GM12864 (cell line): ENCODE measurements around the gene ADARB1.

ENCODE experiments used
- DNase-seq: peaks from one replicate; pipeline ENCODE4 v3.0.0-alpha.2; 2011; ENCODE audit warnings: low read depth
- H3K4me3 ChIP-seq: 2 replicates; pipeline ENCODE4 v1.5.1; 2011; ENCODE audit warnings: mild to moderate bottlenecking, low read depth, low read length, control low read depth
- TF ChIP-seq, protein P1 (sequence below): IDR thresholded peaks from 2 replicates; pipeline ENCODE4 v1.5.1; 2011; ENCODE audit warnings: low read depth, mild to moderate bottlenecking, moderate library complexity, low read length, control low read depth, inconsistent platforms; ENCODE audit errors: missing control alignments

Gene ADARB1

GRCh38 chr21:45234965-45235364 lies 160.6 kb downstream of the ADARB1 start:
- no peak overlapping the region for H3K4me3 ChIP-seq
- DNase-seq = no peak
- TF ChIP-seq, protein P1, sequence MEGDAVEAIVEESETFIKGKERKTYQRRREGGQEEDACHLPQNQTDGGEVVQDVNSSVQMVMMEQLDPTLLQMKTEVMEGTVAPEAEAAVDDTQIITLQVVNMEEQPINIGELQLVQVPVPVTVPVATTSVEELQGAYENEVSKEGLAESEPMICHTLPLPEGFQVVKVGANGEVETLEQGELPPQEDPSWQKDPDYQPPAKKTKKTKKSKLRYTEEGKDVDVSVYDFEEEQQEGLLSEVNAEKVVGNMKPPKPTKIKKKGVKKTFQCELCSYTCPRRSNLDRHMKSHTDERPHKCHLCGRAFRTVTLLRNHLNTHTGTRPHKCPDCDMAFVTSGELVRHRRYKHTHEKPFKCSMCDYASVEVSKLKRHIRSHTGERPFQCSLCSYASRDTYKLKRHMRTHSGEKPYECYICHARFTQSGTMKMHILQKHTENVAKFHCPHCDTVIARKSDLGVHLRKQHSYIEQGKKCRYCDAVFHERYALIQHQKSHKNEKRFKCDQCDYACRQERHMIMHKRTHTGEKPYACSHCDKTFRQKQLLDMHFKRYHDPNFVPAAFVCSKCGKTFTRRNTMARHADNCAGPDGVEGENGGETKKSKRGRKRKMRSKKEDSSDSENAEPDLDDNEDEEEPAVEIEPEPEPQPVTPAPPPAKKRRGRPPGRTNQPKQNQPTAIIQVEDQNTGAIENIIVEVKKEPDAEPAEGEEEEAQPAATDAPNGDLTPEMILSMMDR = no peak

DNA sequence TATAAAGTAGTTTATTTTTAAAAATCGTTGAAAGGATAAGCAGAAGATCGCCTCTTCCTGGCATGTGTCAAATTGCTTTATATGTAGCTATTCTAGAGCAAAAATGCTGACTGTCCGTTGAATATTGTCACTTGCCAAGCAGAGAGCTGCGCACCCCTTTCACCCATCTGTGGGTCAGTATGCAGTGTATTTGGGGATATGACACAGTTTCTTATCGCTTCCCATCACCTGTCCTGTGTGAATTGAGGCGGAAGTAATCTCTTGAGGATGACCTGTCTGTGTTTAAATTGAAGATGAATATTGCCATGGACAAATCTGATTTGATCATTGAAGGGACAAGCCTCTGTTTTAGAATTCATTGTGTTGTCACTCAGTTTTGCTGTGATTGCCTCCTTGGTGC lies 161.1 kb downstream of the ADARB1 start:
- TF ChIP-seq, protein P1 = no peak
- no peak for DNase-seq

GRCh38 chr21:45236481-45236880 lies 162.1 kb downstream of the ADARB1 start:
- TF ChIP-seq, protein P1 = peak; percentile 20
- no peak overlapping the region for H3K4me3 ChIP-seq
- no peak for DNase-seq

More for the DNA sequence above, 161.1 kb downstream of the ADARB1 start:
- H3K4me3 ChIP-seq = no peak overlapping the region

- TF ChIP-seq, protein P1 = no peak
- DNase-seq = no peak
- no peak overlapping the region for H3K4me3 ChIP-seq
Observed at GRCh38 chr21:45237401-45237800, 163.0 kb downstream of the ADARB1 start.

DNA sequence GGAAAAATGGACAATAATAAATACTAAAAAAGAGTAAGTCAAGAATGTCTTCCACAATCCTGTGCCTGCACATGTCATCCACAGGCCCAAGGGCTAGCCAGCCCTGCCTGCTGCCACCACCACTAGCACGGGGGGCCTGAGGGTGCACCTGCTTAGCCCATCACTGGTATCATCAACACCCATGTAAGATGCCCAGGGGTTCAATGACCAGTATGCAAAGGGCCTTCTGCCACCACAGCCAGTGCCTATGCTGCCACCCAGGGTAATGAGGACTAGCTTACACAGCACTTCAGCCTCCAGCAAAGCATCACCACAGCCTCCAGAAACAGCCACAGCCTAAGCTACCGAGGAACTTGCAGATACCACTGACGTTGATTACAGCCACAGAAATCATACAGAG lies 167.0 kb downstream of the ADARB1 start:
- TF ChIP-seq, protein P1 = no peak
- H3K4me3 ChIP-seq = no peak overlapping the region
- no peak for DNase-seq

GRCh38 chr21:45243603-45244002 lies 169.2 kb downstream of the ADARB1 start:
- no peak overlapping the region for H3K4me3 ChIP-seq
- TF ChIP-seq, protein P1 = no peak
- DNase-seq = no peak

- DNase-seq = no peak
- TF ChIP-seq, protein P1 = no peak
- no peak overlapping the region for H3K4me3 ChIP-seq
Observed at GRCh38 chr21:45244799-45245340, 170.5 kb downstream of the ADARB1 start.
